ENCODE measurements around the gene GRM7.

GRM7 gene

GRCh38 chr3:7400360-7400759 lies 539.4 kb downstream of the GRM7 start:
- DNase-seq (ENCODE audit: low read depth), result no peak

DNA sequence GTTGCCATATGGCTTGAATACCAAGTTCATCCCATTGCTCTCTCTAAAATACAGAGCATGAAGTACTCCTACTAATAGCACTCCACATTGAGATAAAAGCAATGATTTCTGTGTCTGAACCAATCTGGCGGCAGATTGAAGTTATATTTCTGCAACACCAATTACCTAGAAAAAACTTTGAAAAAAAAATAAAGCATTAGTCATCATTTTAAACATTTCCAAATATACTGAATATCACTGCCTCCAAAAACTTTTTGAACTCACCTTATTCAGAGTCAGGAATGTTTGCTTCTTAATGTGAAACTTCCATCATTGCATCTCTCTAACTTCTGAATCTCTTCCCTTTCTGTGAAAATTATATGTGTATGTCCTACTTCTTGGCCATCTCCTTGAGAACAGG lies 540.5 kb downstream of the GRM7 start:
- DNase-seq (ENCODE audit: low read depth), result no peak

DNA sequence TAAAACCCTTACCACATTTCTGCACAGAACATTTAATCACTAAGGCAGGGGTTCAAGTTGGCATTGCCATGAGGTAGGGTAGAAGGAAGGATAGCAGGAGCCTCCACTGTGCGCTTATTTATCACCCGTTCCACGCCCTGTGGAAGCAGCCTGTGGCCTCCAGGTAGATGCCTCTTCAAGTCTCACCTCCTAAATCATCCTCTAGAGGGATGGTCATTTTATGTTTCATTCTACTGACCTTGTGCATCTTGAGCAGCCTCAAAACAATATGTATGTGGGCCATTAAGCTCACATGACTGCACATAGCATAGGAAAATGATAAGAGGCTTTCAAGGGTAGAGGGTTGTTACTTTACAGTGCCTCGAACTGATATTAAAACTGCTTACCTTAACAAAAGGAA lies 546.2 kb downstream of the GRM7 start:
- DNase-seq (ENCODE audit: low read depth), result no peak

DNA sequence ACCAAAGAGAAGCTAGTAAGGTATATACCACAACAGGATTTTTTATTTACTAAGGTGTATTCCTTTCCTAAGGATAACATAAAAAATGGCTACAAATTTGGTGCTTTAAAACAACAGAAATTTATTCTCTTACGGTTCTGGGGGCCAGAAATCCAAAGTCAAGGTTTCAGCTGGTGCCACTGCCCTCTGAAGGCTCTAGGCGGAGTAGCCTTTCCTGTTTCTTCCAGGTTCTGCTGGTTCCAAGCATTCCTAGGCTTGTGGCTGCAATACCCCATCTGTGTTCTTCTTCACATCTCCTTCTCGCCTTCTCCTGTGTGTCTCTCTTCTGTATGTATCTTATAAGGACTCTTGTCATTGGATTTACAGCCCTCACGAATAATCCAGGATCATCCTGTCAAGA lies 549.9 kb downstream of the GRM7 start:
- no peak for DNase-seq (ENCODE audit: low read depth)

DNA sequence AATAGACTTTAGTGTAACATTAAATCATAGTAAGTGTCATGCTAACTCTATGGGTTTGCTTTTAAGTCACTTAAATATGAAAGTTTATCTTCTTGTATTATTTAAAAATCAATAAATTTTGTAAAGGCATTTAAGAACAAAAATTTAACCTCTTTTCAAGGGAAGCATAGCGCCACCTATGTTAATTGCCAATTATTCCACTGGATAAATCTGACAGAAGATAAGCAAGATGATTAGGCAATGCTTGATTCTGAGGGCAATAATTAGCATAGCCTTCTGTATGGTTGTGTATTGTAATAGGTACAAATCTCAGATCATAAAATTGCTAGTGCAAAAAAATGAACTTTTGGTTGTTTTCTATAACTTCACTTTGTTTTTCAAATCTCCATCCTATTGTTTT lies 560.1 kb downstream of the GRM7 start:
- no peak for DNase-seq (ENCODE audit: low read depth)

- no peak for DNase-seq (ENCODE audit: low read depth)
These were observed 562.1 kb downstream of the GRM7 start for GRCh38 chr3:7423036-7423435.

- DNase-seq (ENCODE audit: low read depth), result no peak
These were observed 563.1 kb downstream of the GRM7 start for GRCh38 chr3:7423995-7424394.

GRCh38 chr3:7428206-7428718 lies 567.3 kb downstream of the GRM7 start:
- DNase-seq (ENCODE audit: low read depth), result no peak

DNA sequence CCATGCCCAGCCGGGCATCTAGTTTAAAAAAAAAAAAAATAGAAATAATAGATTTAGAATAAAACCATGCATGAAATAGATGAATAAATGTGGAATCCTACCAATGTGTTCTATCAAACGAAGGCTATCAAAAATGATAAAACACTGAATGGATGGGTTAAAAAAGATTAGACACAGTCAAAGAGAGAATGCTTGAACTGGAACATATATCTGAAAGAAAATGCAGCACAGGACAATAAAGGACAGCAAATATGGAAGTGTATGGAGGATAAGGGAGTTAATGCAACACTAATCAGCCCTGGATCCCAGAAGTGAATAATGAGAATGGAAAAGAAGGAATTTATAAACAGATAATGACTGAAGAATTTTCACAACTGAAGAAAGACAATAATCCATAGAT lies 571.7 kb downstream of the GRM7 start:
- DNase-seq (ENCODE audit: low read depth), result no peak

DNA sequence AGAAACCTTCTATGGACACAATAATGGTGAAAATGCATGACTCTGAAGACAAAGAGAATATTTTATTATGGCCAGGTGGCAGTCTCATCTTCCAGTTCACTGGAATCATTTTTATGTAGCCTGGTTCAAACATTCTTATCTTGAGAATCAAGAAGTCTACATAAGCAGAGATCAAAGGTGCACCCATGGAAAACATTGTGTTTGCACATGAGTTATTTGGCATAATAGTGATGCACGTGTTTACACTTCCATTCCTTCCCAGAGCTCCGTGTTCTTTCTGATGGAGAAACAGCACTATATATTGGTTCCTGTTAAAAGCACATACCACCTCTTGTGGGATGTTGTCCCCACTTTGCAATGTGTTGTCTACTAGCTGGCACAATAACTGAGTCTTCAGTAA lies 572.2 kb downstream of the GRM7 start:
- no peak for DNase-seq (ENCODE audit: low read depth)

- no peak for DNase-seq (ENCODE audit: low read depth)
These were observed 575.6 kb downstream of the GRM7 start for GRCh38 chr3:7436542-7436941.

GRCh38 chr3:7437231-7437630 lies 576.3 kb downstream of the GRM7 start:
- no peak for DNase-seq (ENCODE audit: low read depth)

- DNase-seq (ENCODE audit: low read depth), result no peak
These were observed 578.3 kb downstream of the GRM7 start for GRCh38 chr3:7439101-7439680.

DNA sequence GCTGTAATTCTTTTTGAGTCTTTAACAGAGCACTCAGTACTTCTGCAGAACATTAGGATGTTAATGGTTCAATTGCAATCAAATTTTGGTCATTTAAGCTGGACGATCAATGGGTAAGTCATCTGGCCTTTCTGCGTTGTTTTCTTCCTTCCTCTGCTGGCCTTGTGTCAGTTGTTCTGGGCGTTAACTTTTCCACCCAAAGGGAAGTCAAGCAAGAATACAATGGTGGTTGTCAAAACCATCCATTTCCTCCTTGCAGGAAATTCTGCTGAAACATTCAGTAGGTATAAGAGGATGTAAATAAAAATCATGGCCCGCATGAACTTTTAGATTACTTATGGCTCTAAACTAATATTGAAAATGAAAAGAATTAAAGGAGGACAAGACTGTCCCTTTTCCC lies 584.0 kb downstream of the GRM7 start:
- no peak for DNase-seq (ENCODE audit: low read depth)

- DNase-seq (ENCODE audit: low read depth), result no peak
These were observed 584.4 kb downstream of the GRM7 start for GRCh38 chr3:7445331-7445730.

DNA sequence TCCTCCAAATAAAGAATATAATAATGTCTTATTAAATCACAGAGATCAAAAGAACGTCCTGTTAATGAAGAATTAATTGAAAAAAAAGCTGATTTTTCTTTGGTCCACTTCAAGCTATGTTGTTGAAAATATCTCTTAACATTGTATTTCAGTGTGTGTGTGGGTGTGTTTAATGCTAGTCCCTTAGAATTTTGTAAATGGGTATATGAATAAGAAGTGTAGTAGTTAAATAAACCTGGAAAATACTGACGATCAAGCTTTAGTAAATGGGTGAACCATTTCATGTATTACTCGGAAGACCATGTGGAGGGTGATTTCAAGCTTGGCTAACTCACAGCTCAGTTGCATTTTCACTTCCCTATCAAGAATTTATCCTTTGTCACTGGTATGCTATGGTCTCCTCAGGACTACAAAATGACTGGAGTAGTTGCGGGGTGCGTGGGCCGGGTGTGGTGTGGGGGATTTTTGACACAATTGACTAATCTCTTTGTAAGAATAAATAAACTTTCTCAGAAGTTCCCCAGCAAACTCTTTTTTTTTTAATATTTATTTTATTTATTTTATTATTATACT lies 586.4 kb downstream of the GRM7 start:
- no peak for DNase-seq (ENCODE audit: low read depth)

- DNase-seq (ENCODE audit: low read depth), result no peak
These were observed 595.5 kb downstream of the GRM7 start for GRCh38 chr3:7456386-7456785.

- no peak for DNase-seq (ENCODE audit: low read depth)
These were observed 600.4 kb downstream of the GRM7 start for GRCh38 chr3:7461202-7461825.

DNA sequence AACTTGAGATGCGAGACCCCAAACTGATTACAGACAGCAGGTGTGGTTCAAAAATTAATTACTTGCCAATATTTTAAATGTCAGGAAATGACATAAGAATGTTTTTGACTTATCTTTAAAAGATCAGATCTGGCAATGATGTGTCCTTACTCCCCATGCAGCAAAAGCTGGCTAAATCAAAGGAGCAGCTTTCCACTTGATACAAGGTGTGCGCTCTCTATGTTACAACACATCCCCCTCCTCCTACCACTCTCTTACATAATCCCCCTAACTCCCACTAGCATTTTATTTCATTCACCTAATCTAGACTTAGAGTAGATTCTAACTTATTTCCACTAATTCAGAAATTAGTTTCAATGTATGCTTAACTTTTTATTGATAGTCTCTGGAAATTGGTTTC lies 609.0 kb downstream of the GRM7 start:
- no peak for DNase-seq (ENCODE audit: low read depth)

DNA sequence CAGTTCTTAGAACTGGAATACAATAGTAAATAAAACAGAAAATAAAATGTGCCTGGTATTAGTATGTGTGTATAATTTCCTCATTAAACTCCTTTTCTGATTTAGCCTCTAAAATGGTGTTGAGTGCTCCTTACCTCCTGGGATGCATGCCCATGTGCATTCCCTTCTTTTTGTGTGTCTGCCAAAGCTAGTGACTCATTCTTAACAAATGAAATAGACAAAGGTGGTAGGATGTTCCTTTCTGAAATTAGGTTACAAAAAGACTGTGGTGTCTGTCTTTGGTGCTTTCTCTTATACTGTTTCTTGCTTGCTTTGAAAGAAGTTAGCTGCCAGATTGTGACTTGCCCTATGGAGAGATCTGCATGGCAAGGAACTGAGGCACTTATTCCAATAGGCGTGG lies 623.7 kb downstream of the GRM7 start:
- DNase-seq (ENCODE audit: low read depth), result no peak

DNA sequence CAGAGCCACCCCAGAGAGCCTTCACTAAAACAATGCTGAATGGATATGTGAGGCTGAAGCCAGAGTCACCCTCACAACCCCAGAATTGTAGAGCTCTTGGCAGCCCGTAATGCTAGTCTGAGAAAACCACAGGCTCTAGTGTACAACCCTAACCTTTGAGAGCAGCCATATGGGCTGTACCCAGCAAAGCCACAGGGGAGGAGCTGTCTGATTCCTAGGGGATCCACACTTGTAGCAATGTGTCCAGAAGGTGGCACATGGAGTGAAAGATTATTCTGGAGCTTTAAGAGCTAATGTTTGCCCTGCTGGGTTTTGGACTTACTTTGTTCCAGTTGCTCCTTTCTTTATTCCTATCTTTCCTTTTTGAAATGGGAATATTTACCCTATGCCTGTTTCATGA lies 626.8 kb downstream of the GRM7 start:
- no peak for DNase-seq (ENCODE audit: low read depth)

- DNase-seq (ENCODE audit: low read depth), result no peak
These were observed 628.5 kb downstream of the GRM7 start for GRCh38 chr3:7489417-7489816.

DNA sequence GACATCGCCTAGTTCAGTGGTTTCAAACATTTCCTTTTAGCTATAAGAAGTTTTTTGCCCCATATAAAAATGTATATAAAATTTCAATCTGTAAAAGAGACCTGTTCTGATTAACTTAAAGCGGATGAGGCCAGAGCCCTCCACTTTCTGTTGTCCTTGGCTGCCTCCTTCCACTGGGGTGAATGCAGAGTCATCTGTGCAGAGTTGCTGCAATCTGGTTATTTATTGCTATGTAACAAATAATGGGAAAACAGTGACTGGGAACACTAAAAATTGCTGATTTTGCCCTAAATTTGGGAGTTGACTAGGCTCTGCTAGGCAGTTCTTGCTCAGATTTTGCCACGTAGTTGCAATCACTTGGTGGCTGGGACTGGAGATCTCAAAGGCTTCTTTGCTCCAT lies 637.8 kb downstream of the GRM7 start:
- no peak for DNase-seq (ENCODE audit: low read depth)

- no peak for DNase-seq (ENCODE audit: low read depth)
These were observed 642.5 kb downstream of the GRM7 start for GRCh38 chr3:7503431-7503830.

Measured in ELR (cell line).